ENCODE results near the gene PCLO. TPM values are rescaled to one million over a fixed set of nuclear protein-coding genes. Genes with fewer than 3 reads are reported as not detected.

Gene PCLO, protein sequence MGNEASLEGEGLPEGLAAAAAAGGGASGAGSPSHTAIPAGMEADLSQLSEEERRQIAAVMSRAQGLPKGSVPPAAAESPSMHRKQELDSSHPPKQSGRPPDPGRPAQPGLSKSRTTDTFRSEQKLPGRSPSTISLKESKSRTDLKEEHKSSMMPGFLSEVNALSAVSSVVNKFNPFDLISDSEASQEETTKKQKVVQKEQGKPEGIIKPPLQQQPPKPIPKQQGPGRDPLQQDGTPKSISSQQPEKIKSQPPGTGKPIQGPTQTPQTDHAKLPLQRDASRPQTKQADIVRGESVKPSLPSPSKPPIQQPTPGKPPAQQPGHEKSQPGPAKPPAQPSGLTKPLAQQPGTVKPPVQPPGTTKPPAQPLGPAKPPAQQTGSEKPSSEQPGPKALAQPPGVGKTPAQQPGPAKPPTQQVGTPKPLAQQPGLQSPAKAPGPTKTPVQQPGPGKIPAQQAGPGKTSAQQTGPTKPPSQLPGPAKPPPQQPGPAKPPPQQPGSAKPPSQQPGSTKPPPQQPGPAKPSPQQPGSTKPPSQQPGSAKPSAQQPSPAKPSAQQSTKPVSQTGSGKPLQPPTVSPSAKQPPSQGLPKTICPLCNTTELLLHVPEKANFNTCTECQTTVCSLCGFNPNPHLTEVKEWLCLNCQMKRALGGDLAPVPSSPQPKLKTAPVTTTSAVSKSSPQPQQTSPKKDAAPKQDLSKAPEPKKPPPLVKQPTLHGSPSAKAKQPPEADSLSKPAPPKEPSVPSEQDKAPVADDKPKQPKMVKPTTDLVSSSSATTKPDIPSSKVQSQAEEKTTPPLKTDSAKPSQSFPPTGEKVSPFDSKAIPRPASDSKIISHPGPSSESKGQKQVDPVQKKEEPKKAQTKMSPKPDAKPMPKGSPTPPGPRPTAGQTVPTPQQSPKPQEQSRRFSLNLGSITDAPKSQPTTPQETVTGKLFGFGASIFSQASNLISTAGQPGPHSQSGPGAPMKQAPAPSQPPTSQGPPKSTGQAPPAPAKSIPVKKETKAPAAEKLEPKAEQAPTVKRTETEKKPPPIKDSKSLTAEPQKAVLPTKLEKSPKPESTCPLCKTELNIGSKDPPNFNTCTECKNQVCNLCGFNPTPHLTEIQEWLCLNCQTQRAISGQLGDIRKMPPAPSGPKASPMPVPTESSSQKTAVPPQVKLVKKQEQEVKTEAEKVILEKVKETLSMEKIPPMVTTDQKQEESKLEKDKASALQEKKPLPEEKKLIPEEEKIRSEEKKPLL (N-terminal part only)
- total RNA-seq (under 1 TPM in 2 of 5 experiments, not detected in 3; under 0.01 to 0.10 TPM), polyA plus RNA-seq (not detected), total RNA-seq (not detected)

DNA sequence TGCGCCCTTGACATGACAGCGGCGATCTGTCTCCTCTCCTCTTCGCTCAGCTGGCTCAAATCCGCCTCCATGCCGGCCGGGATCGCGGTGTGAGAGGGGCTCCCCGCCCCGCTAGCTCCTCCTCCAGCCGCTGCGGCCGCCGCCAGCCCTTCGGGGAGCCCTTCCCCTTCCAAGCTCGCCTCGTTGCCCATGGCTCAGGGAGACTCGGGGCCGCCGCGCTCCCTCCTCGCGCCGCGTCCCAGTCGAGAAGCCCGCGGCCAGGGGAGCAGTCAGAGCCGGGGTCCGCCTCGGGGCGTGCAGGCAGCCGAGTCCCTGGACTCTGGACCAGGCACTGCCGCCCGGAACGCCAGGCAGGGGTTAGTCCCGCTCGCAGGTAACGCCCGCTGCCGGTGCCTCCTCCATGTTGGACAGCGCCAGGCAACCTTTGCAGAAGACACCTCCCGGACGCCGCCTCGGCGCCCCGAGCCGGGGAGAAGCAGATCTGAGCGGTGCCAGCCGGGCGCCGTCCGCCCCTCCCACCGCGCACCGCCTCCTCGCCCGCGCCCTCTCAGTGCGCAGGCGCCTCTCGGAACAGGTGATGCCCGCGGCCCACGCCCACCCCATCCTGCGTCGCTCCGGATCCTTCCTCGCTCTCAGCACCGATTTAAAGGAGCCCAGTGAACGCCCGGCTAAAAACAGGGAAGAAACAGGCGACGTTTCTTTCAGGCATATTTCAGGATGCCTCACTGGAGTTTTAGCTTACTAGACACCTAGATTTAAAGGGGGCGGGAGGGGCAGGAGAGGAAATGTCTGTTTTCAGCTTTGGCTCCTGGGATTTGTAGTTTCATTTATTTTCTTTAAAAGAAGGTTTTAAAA, at the start of gene PCLO:
PCLO (minus strand) TSS at position 483 of the 855 bp plus-strand sequence; CDS start at position 191, 292 bp downstream.
- POLR2A ChIA-PET = no interaction called here
- CTCF ChIA-PET = no interaction called here

DNA sequence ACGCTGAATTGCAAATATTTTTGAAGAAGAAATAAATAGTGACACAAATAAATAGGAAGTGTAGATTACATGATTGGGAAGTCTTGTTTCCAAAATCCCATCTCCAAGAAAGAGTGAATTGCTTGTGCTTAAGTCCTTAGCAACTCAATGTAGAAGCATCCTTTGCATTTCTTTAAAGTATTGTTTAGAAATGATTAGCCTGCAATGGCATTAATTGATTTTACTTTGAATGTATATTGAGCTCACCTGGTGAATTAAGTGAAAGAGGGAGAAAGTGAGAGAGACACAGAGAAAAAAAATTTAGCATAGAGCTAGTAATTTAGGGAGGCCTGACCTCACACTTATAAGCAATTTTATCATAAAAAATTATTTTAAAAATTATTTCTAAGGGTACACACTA, 49.0 kb upstream of the PCLO start:
- ChIA-PET POLR2A (no interaction called here), CTCF (no interaction called here)
- H3K27me3 Mint-ChIP-seq = no peaks in the 10 kb centered on the region
- H3K27me3 ChIP-seq (ENCODE audit: control insufficient read depth in 2 of 2, insufficient read depth in 2 of 2, low read length in 2 of 2) = no peaks in the 10 kb centered on the region
- intact Hi-C loops (cut with micrococcal nuclease) = no loop called here
- no peak for ATAC-seq
- DNase-seq = no peak
- H3K4me3 Mint-ChIP-seq = no peak overlapping the region
- H3K36me3 ChIP-seq (ENCODE audit: control insufficient read depth in 2 of 3, insufficient read depth in 3 of 3, low read length in 3 of 3) = no peaks in the 10 kb centered on the region
- no peak overlapping the region for H3K4me3 ChIP-seq (ENCODE audit: low read length)
- H3K27ac Mint-ChIP-seq = no peak overlapping the region
- peaks cover 0 to 13% (median 0%) of the 10 kb centered on the region in 11 donors for H3K9me3 Mint-ChIP-seq
- no peak overlapping the region for H3K27ac ChIP-seq (ENCODE audit: low read depth, low read length)
- H3K4me1 ChIP-seq (ENCODE audit: control insufficient read depth in 2 of 2, insufficient read depth in 2 of 2, low read length in 2 of 2) = no peaks in the 10 kb centered on the region
- H3K4me1 Mint-ChIP-seq = no peaks in the 10 kb centered on the region
- peaks cover 0 to 4% (median 0%) of the 10 kb centered on the region in 5 donors for H3K36me3 Mint-ChIP-seq
- H3K9me3 ChIP-seq (ENCODE audit: control insufficient read depth in 2 of 3, low read length in 3 of 3) = no peaks in the 10 kb centered on the region

More for the DNA sequence above, at the start of gene PCLO:
- H3K27me3 Mint-ChIP-seq = peaks cover 15 to 24% (median 22%) of the 10 kb centered on the region in 5 donors
- peak; percentile 79 for ATAC-seq
- H3K4me1 ChIP-seq (ENCODE audit: control insufficient read depth in 2 of 2, insufficient read depth in 2 of 2, low read length in 2 of 2) = no peaks in the 10 kb centered on the region
- no peak within 1 kb of the TSS for H3K4me3 ChIP-seq (ENCODE audit: low read length)
- H3K27ac Mint-ChIP-seq = no peak within 1 kb of the TSS
- peaks cover 0 to 6% (median 0%) of the 10 kb centered on the region in 11 donors for H3K9me3 Mint-ChIP-seq
- no peaks in the 10 kb centered on the region for H3K9me3 ChIP-seq (ENCODE audit: control insufficient read depth in 2 of 3, low read length in 3 of 3)
- no peak within 1 kb of the TSS for H3K27ac ChIP-seq (ENCODE audit: low read depth, low read length)
- H3K4me3 Mint-ChIP-seq = peak within 1 kb of the TSS; percentile 51 to 76 (median 62)
- no peaks in the 10 kb centered on the region for H3K27me3 ChIP-seq (ENCODE audit: control insufficient read depth in 2 of 2, insufficient read depth in 2 of 2, low read length in 2 of 2)
- intact Hi-C loops (cut with micrococcal nuclease) = no loop called here
- peak; percentile 6 to 71 (median 33) for DNase-seq
- no peaks in the 10 kb centered on the region for H3K36me3 Mint-ChIP-seq
- peaks cover 0 to 13% (median 10%) of the 10 kb centered on the region in 7 donors for H3K4me1 Mint-ChIP-seq
- no peaks in the 10 kb centered on the region for H3K36me3 ChIP-seq (ENCODE audit: control insufficient read depth in 2 of 3, insufficient read depth in 3 of 3, low read length in 3 of 3)

DNA sequence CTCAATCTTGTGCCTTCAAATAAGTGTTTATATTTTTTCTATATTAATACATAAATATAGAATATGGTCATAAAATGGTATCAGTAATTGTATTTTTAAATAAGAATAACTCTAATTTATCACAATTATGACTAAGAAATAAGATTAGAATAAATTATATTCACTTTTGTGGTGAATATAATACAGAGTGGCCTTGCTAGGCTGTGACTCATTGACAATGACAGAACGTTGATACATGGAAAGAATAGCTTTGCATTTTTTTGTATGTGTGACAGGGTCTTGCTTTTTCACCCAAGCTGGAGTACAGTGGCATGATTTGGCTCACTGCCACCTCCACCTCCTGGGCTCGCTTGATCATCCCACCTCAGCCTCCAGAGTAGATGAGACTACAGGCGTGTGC, 47.8 kb upstream of the PCLO start:
- no peak for DNase-seq
- H3K27ac Mint-ChIP-seq = no peak overlapping the region
- Histone ChIP-seq H3K27me3 (ENCODE audit: control insufficient read depth in 2 of 2, insufficient read depth in 2 of 2, low read length in 2 of 2) (no peaks in the 10 kb centered on the region), H3K27ac (ENCODE audit: low read depth, low read length) (no peak overlapping the region), H3K36me3 (ENCODE audit: control insufficient read depth in 2 of 3, insufficient read depth in 3 of 3, low read length in 3 of 3) (no peaks in the 10 kb centered on the region), H3K9me3 (ENCODE audit: control insufficient read depth in 2 of 3, low read length in 3 of 3) (no peaks in the 10 kb centered on the region), H3K4me3 (ENCODE audit: low read length) (no peak overlapping the region), H3K4me1 (ENCODE audit: control insufficient read depth in 2 of 2, insufficient read depth in 2 of 2, low read length in 2 of 2) (no peaks in the 10 kb centered on the region)
- no peak overlapping the region for H3K4me3 Mint-ChIP-seq
- ATAC-seq = no peak
- H3K27me3 Mint-ChIP-seq = no peaks in the 10 kb centered on the region
- peaks cover 0 to 13% (median 0%) of the 10 kb centered on the region in 11 donors for H3K9me3 Mint-ChIP-seq
- H3K4me1 Mint-ChIP-seq = no peaks in the 10 kb centered on the region
- intact Hi-C loops (cut with micrococcal nuclease) = no loop called here
- CTCF ChIA-PET = no interaction called here
- POLR2A ChIA-PET = no interaction called here
- peaks cover 0 to 4% (median 0%) of the 10 kb centered on the region in 5 donors for H3K36me3 Mint-ChIP-seq

DNA sequence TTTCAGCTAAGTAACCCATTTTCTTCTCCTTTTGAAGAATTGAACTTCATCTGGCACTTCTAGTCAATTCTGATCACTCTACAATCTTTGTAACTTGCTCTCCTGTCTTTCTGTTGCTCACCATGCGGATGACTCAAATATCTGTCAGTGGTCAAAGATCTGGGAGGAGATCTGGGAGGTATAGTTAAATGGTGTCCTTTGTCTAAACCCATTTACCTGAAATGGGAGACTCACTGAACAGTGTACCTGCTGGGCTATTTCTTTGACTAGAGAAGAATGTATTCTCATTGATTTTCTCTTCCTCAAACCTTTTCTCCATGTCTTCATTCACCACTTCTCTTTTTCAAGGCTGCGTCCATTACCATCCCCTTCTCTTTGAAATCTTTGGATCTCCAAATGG, 42.0 kb upstream of the PCLO start:
- H3K4me1 ChIP-seq (ENCODE audit: control insufficient read depth in 2 of 2, insufficient read depth in 2 of 2, low read length in 2 of 2) = no peaks in the 10 kb centered on the region
- H3K36me3 ChIP-seq (ENCODE audit: control insufficient read depth in 2 of 3, insufficient read depth in 3 of 3, low read length in 3 of 3) = no peaks in the 10 kb centered on the region
- ChIA-PET CTCF (no interaction called here), POLR2A (no interaction called here)
- Mint-ChIP-seq H3K4me1 (no peaks in the 10 kb centered on the region), H3K4me3 (no peak overlapping the region), H3K27me3 (no peaks in the 10 kb centered on the region), H3K27ac (no peak overlapping the region), H3K9me3 (peaks cover 0 to 13% (median 2%) of the 10 kb centered on the region in 11 donors), H3K36me3 (peaks cover 0 to 7% (median 0%) of the 10 kb centered on the region in 5 donors)
- ATAC-seq (no peak), DNase-seq (no peak)
- H3K27ac ChIP-seq (ENCODE audit: low read depth, low read length) = no peak overlapping the region
- H3K27me3 ChIP-seq (ENCODE audit: control insufficient read depth in 2 of 2, insufficient read depth in 2 of 2, low read length in 2 of 2) = no peaks in the 10 kb centered on the region
- H3K4me3 ChIP-seq (ENCODE audit: low read length) = no peak overlapping the region
- no peaks in the 10 kb centered on the region for H3K9me3 ChIP-seq (ENCODE audit: control insufficient read depth in 2 of 3, low read length in 3 of 3)
- intact Hi-C loops (cut with micrococcal nuclease) = no loop called here

DNA sequence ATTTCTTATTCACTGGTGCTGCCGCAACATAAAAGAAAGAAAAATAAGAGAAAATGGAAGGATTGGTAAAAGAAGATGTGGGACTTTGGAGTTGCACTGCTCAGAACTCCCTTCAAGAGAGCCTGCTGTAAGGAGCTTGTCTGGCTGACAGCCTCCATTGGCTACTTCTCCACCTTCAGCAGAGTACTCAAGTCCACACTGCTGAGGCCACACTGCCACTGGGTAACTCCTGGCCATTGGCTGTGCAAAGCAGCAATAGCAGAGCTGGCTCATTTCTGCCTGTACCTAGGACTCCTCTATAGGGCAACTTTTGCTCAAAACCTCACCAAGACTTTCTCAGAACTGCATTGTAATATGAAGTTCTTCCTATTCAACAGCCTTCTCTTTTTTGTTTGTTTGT, 38.7 kb upstream of the PCLO start:
- H3K27me3 ChIP-seq (ENCODE audit: control insufficient read depth in 2 of 2, insufficient read depth in 2 of 2, low read length in 2 of 2) = no peaks in the 10 kb centered on the region
- H3K27ac Mint-ChIP-seq = no peak overlapping the region
- H3K27ac ChIP-seq (ENCODE audit: low read depth, low read length) = no peak overlapping the region
- no peaks in the 10 kb centered on the region for H3K36me3 ChIP-seq (ENCODE audit: control insufficient read depth in 2 of 3, insufficient read depth in 3 of 3, low read length in 3 of 3)
- no peaks in the 10 kb centered on the region for H3K27me3 Mint-ChIP-seq
- no peak overlapping the region for H3K4me3 Mint-ChIP-seq
- peaks cover 0 to 12% (median 3%) of the 10 kb centered on the region in 11 donors for H3K9me3 Mint-ChIP-seq
- H3K4me1 ChIP-seq (ENCODE audit: control insufficient read depth in 2 of 2, insufficient read depth in 2 of 2, low read length in 2 of 2) = no peaks in the 10 kb centered on the region
- H3K4me3 ChIP-seq (ENCODE audit: low read length) = no peak overlapping the region
- H3K36me3 Mint-ChIP-seq = peaks cover 0 to 3% (median 0%) of the 10 kb centered on the region in 5 donors
- no peaks in the 10 kb centered on the region for H3K9me3 ChIP-seq (ENCODE audit: control insufficient read depth in 2 of 3, low read length in 3 of 3)
- ChIA-PET CTCF (no interaction called here), POLR2A (no interaction called here)
- no peaks in the 10 kb centered on the region for H3K4me1 Mint-ChIP-seq
- DNase-seq = no peak
- no peak for ATAC-seq
- intact Hi-C loops (cut with micrococcal nuclease) = no loop called here
